ENCODE data around the gene DOCK1.
"Not testable (repeated sequence)": the region's sequence is repeated elsewhere in the genome, so short reads cannot be mapped to it uniquely, and the experiment has no call there.

The DOCK1 gene

GRCh38 chr10:126899529-126899928 is 5.7 kb upstream of the DOCK1 start:
- DNase-seq = not testable (repeated sequence)

DNA sequence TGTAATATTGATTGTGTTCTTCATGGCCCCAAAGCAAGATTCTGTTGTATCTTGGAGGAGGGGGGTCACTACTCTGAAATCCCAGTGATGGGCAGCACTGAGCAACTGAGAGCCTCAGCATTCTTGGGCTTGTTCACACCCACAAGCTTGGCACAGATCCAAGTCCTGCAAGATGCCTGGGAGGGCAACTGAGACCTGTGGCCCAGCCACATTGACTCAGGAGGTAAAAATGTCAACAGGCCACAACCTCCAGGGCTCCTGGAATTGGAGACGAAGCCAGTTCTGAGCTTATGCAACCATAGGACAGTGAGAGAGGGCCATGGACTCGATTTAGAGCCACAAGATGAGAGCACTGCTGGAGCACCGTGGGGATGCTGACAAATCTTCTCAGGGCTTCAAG is 3.1 kb upstream of the DOCK1 start:
- DNase-seq = no peak

DNA sequence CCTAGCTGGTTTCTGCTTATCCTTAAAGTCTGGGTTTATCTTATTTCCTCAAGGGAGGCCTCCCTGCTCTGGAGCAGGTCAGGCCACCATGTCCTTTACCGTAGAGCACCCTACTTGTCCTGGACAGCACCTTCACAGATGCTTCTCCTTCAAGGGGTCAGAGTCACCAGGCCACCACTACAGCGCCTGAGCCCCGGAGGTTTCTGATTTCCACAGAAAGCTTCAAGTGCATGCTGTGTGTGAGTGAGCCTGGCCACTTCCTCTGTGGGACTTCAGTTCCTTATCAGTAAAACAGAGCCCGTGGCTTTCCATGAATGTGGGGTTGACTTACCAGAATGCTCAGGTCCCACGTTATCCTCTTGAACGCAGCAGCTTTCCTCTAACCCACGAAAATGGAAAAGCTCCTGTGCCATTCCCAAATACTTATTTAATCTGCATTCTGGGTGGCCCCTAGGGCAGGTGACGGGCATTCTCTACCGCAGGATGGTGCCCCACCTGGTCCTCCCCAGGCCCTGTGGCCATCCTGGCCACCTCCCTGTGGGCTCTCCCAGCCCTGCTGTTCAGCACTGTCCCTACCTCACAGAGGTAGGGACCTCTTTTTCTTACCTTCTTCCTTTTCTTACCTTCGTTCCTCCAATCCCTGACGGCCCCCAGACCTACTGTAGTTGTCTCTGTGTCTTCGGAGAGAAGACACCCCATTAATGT is 1.4 kb upstream of the DOCK1 start:
- no peak for DNase-seq

- no peak for DNase-seq
These were observed 761 bp upstream of the DOCK1 start for GRCh38 chr10:126904516-126904817.

DNA sequence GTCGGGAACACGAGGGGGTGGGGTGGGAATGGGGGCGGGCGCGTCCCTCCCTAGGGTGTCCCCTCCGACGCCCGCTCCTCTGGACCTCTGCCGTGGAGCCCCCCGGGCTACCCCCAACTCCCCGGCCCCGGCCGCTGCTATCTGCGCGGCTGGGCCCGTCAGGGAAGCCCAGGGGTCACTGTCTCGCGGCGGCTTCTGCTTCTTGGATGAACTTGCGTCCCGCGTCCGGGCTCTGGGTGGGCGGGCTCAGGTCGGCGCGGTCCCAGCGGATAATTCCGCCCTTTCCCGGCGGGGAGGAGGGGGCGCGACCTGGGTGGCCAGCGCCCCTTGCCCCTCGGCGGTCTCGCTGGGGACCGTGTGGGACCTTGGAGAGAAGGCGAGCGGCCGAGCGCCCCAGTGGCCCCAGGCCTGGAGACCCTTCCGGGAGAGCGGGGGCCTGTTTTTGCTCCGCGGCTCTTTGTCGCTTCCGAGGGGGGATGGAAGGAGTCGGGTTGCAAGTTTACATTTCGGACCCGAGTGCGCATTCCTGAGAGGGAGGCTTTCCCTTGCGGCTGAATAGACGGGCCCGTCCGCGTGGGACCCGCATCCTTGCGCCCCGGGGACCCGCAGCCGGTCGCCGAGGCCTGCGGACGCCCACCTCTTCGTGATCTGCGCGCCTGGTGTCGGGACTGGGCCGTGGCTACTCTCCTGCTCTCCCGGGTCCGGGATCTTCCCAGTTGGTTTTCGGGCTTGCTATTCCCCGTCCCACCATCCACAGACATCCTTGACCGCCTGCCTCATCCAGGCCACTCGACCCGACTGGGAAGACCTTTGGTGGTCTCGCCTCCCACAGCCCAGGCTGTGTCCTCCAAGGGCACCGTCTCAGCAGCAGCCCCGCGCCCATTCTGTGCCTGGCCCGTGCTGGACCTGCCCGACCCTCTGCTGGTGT is 812 bp downstream of the DOCK1 start:
- DNase-seq = peak; percentile 89

- no peak for DNase-seq
These were observed 1.6 kb downstream of the DOCK1 start for GRCh38 chr10:126906704-126907422.

DNA sequence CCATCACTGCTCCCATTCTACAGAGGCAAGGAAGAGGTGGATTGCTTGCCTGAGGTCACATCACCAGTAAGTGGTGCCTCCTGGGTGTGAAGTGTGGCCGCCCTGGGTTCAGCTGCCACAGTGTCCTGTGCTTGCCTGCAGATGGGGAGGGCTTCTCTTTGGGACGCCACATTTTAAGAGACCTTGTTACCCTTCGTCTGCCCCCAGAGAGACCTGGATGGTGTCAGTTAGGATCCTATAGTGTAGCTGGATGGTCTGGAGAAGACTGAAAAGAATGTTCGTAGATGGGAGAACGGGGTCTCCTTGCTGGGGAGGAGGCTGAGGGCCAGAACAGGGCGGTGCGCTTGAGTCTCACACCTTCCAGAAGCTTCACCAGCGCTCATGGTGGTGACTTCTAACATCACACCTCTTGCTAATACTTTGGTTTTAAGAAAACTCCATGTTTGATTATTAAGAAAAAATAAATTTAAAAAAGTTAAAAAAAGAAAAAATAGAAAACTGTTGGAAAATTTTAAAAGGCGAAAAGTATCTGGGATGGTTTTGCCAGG is 2.3 kb downstream of the DOCK1 start:
- DNase-seq = no peak

- DNase-seq = no peak
These were observed 3.0 kb downstream of the DOCK1 start for GRCh38 chr10:126908225-126908624.

DNA sequence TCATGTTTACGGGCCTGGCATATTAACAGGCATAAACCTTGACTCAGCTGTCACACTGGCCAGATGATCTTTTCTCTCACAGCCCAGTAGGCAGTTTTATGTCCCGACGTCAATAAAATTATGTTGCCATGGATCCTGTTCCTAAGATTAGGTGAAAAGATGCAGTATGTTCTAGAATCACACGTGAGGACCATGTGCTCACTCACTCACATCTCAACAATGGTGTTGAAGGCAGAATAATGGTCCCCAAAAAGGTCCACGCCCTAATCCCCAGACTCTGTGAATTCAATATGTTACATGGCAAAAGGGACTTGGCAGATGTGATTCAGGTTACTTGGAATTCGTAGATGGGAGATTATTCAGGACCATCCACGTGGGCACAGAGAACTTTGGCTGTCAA is 3.5 kb downstream of the DOCK1 start:
- no peak for DNase-seq

- no peak for DNase-seq
These were observed 3.9 kb downstream of the DOCK1 start for GRCh38 chr10:126909147-126909546.

- DNase-seq = no peak
These were observed 5.0 kb downstream of the DOCK1 start for GRCh38 chr10:126910196-126910595.

- DNase-seq = no peak
These were observed 5.6 kb downstream of the DOCK1 start for GRCh38 chr10:126910798-126911197.

DNA sequence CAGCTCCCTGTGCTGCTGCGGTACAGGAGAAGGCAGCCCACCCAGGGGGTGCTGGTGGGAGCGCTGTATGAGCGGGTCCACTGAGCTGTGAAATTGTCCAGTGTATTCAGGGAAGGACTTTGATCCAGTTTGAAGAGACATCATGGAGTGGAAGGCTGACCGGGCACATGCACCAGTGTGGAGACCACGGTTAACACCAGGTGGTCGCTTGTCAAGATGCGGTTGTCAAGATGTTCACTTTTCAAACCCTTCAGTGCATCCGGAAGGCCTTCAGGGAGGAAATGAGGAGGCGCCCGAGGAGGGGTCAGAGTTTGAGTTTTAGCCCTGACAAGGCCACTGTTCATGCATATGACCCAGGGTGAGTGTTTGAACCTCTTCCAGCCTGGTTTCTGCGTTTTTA is 6.1 kb downstream of the DOCK1 start:
- no peak for DNase-seq

GRCh38 chr10:126913316-126913715 is 8.1 kb downstream of the DOCK1 start:
- DNase-seq = no peak

DNA sequence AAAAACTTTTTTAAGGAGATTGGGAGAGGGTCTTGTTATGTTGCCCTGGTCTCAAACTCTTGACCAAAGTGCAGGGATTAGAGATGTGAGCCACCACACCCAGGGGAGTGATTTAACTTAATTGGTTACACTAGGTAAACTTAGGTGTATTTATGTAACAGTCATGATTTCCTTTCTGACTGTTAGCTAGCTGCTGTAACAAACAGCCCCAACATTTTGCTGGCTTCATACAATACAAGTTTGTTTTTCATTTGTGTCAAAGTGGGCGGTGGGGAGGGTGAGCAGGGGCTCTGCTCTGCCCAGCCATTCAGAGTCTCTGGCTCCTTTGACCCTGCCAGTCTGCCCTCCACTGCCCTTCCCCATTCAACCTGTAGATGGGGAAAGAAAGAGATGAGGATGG is 9.3 kb downstream of the DOCK1 start:
- DNase-seq = no peak

DNA sequence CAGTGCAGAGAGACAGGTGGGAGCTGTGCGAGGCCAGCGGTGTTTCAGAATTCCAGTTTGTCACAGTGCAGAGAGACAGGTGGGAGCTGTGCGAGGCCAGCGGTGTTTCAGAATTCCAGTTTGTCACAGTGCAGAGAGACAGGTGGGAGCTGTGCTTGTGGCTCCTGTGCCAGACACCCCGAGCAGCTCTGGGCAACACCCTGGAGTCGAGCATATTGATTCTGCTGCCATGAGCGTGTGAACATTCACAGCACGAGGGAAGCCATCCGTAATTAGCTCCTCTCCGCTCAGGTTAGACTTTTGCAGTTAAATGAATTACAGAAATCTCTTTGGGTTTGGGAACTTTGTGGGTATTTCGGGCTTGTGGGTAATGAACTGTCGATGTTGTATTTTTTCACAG is 11.7 kb downstream of the DOCK1 start:
- not testable (repeated sequence) for DNase-seq

- DNase-seq = no peak
These were observed 12.1 kb downstream of the DOCK1 start for GRCh38 chr10:126917375-126917774.

DNA sequence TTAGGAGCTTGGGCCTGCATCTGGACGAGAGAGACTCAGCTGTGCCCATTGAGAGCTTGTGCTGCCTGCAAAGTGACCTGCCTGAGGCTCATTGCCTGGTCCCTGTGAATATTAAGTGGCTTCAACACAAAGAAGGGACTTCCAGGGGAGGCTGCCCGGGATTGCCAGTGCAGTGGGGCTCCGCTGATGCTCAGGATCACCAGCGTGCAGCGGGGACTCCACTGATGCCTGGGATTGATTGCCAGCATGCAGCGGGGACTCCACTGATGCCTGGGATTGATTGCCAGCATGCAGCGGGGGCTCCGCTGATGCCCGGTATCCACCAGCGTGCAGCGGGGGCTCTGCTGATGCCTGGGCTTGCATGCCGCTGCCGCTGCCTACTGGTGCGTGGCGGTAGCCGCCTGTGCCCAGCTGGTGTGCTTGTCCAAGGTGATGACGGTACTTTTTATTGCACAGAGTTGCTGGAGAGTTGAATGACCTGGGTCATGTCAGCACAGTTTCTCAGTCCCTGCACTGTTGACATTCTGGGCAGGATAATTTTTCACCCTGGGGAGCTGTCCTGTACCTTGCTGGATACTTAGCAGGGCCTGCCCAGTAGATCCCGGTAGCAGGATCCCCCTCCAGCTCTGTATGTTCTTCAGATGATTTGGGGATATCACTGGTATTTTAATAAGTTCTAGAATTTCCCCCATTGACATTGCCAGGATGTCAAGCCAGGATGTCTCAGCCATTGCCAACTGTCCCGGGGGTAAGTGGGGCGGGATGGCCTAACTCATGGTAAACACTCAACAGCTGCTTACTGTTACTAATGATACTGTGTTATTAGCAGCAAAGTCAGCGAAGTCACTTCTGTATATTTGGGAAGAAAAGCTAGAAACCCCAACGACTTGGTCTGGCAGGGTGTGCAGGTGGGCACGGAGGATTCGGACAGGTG is 13.0 kb downstream of the DOCK1 start:
- peak; percentile 59 for DNase-seq

DNA sequence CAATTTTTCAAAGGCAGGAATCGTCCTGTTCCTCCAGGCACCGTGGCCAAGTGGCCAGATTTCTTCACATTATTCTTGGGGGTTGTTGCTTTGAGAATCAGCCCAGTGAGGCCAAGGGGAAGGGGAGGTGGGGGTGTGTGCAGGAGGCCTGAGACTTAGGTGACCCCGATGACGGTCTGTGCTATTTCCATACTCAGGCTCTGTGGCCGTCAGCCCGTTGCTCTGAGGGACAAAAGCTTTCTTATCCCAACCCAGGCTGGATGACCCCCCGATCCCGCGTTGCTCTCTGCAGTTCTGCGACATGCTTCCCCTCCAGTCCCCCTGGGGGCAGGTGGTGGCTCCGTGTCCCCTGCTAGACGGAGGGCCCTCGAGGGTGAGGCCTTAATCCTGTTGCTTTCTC is 14.2 kb downstream of the DOCK1 start:
- no peak for DNase-seq

DNA sequence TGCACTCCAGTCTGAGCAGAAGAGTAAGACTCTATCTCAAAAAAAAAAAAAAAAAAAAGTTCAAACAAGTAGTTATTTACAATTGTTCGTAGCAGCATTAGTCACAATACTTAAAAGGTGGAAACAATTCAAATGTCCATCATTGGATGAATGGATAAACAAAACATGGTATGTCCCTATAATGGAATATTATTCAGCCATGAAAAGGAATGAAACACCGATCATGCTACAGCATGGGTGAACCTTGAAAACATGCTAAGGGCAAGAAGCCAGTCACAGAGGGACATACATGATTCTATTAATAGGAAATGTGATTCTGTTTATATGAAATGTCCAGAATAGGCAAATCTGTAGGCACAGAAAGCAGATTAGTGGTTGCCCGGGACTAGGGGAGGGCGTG is 15.9 kb downstream of the DOCK1 start:
- no peak for DNase-seq

- DNase-seq = no peak
These were observed 16.8 kb downstream of the DOCK1 start for GRCh38 chr10:126921974-126922525.

Measured in right kidney (tissue), 1 donor.